PC-3 (cell line): Measurements from ENCODE around the gene TMEFF1. TPM values are rescaled to one million over a fixed set of nuclear protein-coding genes. Genes with fewer than 3 reads are reported as not detected.

ENCODE experiments used
- ATAC-seq: fragments of 200-7000 bp; cut with Tn5 transposase; 2 replicates; pipeline ENCODE4 v1.9.1; 2020; ENCODE audit warnings: mild to moderate bottlenecking, moderate library complexity
- BruUV-seq: library from RNA; stranded (reverse); fragments of 400-500 nt; replicated peaks from 2 replicates; lab custom pipeline; 2021; lab: Mats Ljungman, UMichigan
- CTCF ChIA-PET: fragments of 300-600 bp; sonication (Branson Sonifier 250); formaldehyde crosslinking; loops from one replicate; lab custom pipeline; 2022; ENCODE audit warnings: antibody characterized with exemption; lab: Charles Lee
- POLR2A ChIA-PET: fragments of 300-600 bp; sonication (Branson Sonifier 250); formaldehyde crosslinking; loops from one replicate; lab custom pipeline; 2022; ENCODE audit warnings: antibody characterized with exemption; ENCODE audit not compliant: unreplicated experiment; lab: Charles Lee
- DNase-seq: peaks from one replicate; pipeline ENCODE4 v3.0.0-alpha.2; 2015
- H2AFZ ChIP-seq: fragments of 300-600 bp; sonication (generic); 2 replicates; pipeline ENCODE4 v1.6.0; 2016; ENCODE audit warnings: antibody characterized with exemption, low read length
- H3F3A ChIP-seq: fragments of 300-600 bp; sonication (generic); one replicate; pipeline ENCODE4 v1.6.0; 2017; ENCODE audit warnings: antibody characterized with exemption, low read length, control low read depth, mild to moderate bottlenecking; ENCODE audit not compliant: unreplicated experiment
- H3K27ac ChIP-seq: fragments of 300-600 bp; sonication (generic); 2 replicates; pipeline ENCODE4 v1.5.1; 2016; ENCODE audit warnings: mild to moderate bottlenecking, low read length
- H3K27me3 ChIP-seq: fragments of 300-600 bp; sonication (generic); 2 replicates; pipeline ENCODE4 v1.6.1; 2016; ENCODE audit warnings: low read length, mixed read lengths
- H3K36me3 ChIP-seq: fragments of 300-600 bp; sonication (generic); 2 replicates; pipeline ENCODE4 v1.6.1; 2016; ENCODE audit warnings: low read depth, mixed run types, low read length, mixed read lengths
- H3K4me1 ChIP-seq: fragments of 300-600 bp; sonication (generic); 2 replicates; pipeline ENCODE4 v1.5.1; 2016; ENCODE audit warnings: low read length; ENCODE audit not compliant: insufficient read depth
- H3K4me2 ChIP-seq: fragments of 300-600 bp; sonication (generic); 2 replicates; pipeline ENCODE4 v1.6.0; 2016; ENCODE audit warnings: low read length
- H3K4me3 ChIP-seq: fragments of 300-600 bp; sonication (generic); 2 replicates; pipeline ENCODE4 v1.5.1; 2016; ENCODE audit warnings: mild to moderate bottlenecking, low read length, mixed read lengths
- H3K79me2 ChIP-seq: fragments of 300-600 bp; sonication (generic); 2 replicates; pipeline ENCODE4 v1.6.1; 2017; ENCODE audit warnings: low read length, mixed read lengths
- H3K9ac ChIP-seq: fragments of 300-600 bp; sonication (generic); 2 replicates; pipeline ENCODE4 v1.6.0; 2016; ENCODE audit warnings: mild to moderate bottlenecking, low read length
- H3K9me2 ChIP-seq: fragments of 300-600 bp; sonication (generic); replicated peaks from 2 replicates; pipeline ENCODE4 v1.6.1; 2016; ENCODE audit warnings: mixed run types, low read length, mixed read lengths
- H3K9me3 ChIP-seq: fragments of 300-600 bp; sonication (generic); 2 replicates; pipeline ENCODE4 v1.6.1; 2016; ENCODE audit warnings: low read length, mixed read lengths
- H4K20me1 ChIP-seq: fragments of 300-600 bp; sonication (generic); 2 replicates; pipeline ENCODE4 v1.6.1; 2016; ENCODE audit warnings: low read length, mixed read lengths
- CTCF ChIP-seq: fragments of 300-600 bp; sonication (generic); conservative IDR thresholded peaks from 2 replicates; pipeline ENCODE4 v1.5.1; 2017; ENCODE audit warnings: antibody characterized with exemption, low read depth, mild to moderate bottlenecking, low read length
- EZH2 ChIP-seq: fragments of 300-600 bp; sonication (generic); IDR thresholded peaks from one replicate; pipeline ENCODE4 v1.6.1; 2017; ENCODE audit warnings: antibody characterized with exemption, mild to moderate bottlenecking, low read length; ENCODE audit not compliant: unreplicated experiment
- EZH2phosphoT487 ChIP-seq: fragments of 300-600 bp; sonication (generic); IDR thresholded peaks from 2 replicates; pipeline ENCODE4 v1.6.1; 2018; ENCODE audit warnings: mild to moderate bottlenecking, antibody characterized with exemption, low read length, borderline replicate concordance
- intact Hi-C: fragments of 100-400 bp; cut with micrococcal nuclease; formaldehyde crosslinking; loops from 2 replicates; pipeline ENCODE4 v1.9.0; 2023
- total RNA-seq: library from RNA; depleted of rRNA; stranded (reverse); fragments of >200 nt; gene quantifications from 2 replicates; pipeline ENCODE4 v1.2.3, GENCODE V29; 2014

Gene TMEFF1
- total RNA-seq, 1 experiment from 2014 or later = not detected

DNA sequence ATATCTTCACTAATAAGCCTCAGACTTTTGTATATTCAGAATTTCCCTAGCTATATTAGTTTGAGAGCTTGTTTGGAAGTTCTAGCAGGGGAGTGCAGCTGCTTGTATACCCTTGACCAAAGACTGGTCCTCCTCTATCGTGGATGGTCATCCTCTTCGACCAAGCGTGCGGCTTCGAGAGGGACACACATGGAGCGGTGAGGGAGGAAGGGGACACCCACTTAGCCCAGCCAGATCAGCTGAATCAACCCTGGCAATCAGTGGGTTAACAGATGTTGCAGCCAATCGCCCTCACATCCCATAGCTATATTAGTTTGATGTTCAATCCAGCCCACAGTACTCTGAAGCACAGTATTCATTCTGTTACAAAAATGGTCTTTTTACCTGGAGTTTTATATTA lies 108.1 kb downstream of the TMEFF1 start:
- Histone ChIP-seq H3K9ac (no peak overlapping the region), H2AFZ (no peak overlapping the region), H3K4me2 (no peak overlapping the region), H3K4me1 (peaks cover 7% of the 10 kb centered on the region), H3K27me3 (no peaks in the 10 kb centered on the region), H3K9me2 (no peaks in the 10 kb centered on the region), H4K20me1 (no peaks in the 10 kb centered on the region), H3F3A (no peaks in the 10 kb centered on the region), H3K4me3 (no peak overlapping the region), H3K9me3 (no peaks in the 10 kb centered on the region), H3K27ac (no peak overlapping the region), H3K79me2 (no peaks in the 10 kb centered on the region), H3K36me3 (no peaks in the 10 kb centered on the region)
- TF ChIP-seq EZH2 (no peak), CTCF (no peak), EZH2phosphoT487 (no peak)
- CTCF ChIA-PET = no interaction called here
- intact Hi-C loops = no loop called here
- no peak for DNase-seq
- POLR2A ChIA-PET = no interaction called here
- no peak for ATAC-seq
- BruUV-seq = no TSS peak

DNA sequence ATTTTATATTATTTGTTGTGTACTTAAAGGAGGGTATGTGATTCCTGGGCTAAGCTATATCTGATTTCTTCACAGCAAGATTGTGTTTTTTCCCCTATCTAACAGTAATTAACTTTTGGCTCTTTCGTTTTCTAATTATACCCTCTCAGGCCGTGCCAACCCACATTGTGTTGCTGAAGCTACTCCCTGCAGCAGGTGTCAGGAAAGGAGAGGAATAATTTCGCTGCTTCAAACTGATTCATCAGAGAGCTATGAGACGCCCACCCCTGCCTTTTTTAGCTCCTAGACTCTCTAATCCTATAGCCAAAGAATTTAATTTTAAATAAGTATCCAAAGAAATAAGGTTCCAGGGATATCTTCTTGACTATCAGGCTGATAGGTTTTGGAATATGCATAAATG lies 108.7 kb downstream of the TMEFF1 start:
- Histone ChIP-seq H3K4me1 (peaks cover 4% of the 10 kb centered on the region; the same call in 1 of the 2 replicates), H3K4me3 (no peak overlapping the region), H3K27me3 (no peaks in the 10 kb centered on the region), H3K27ac (no peak overlapping the region), H3K36me3 (no peaks in the 10 kb centered on the region), H3K4me2 (no peak overlapping the region), H2AFZ (no peak overlapping the region), H4K20me1 (no peaks in the 10 kb centered on the region), H3F3A (no peaks in the 10 kb centered on the region), H3K9me3 (no peaks in the 10 kb centered on the region), H3K79me2 (no peaks in the 10 kb centered on the region), H3K9ac (no peak overlapping the region), H3K9me2 (no peaks in the 10 kb centered on the region)
- no TSS peak for BruUV-seq
- intact Hi-C loops = no loop called here
- TF ChIP-seq EZH2phosphoT487 = no peak
- TF ChIP-seq EZH2 = no peak
- no peak for TF ChIP-seq CTCF
- POLR2A ChIA-PET = no interaction called here
- CTCF ChIA-PET = no interaction called here
- no peak for DNase-seq
- no peak for ATAC-seq

DNA sequence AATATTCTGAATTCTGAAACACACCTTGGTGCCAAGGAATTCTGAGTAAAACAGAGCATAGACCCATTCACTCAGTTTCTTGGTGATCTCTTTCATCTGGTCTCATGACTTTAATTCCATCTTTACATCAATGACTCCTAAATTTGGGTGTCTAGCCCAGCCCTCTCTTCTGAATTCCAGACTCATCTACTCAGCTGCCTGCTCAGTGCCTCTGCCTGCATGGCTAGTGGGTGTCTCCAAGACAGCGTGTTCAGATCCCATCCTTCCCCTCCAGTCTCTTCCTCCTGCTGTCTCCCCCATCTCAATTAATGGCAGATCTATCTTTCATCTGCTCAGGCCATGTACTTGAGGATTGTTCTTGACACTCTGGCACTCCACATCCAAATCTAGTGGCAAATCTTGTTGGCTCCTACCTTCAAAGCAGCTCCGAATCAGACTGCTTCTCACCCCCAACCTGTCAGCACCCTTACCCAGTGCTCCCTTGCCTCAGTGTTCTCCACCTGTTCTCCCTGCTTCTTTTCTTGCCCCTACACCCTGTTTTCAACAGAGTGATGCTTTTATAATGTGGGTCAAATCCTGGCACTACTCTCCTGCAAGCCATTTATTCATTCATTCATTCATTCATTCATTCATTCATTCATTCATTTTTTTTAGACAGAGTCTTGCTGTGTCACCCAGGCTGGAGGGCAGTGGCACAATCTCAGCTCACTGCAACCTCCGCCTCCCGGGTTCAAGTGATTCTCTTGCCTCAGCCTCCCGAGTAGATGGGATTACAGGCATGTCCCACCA lies 110.3 kb downstream of the TMEFF1 start:
- intact Hi-C loops = no loop called here
- no peak overlapping the region for H3K4me3 ChIP-seq
- ChIA-PET POLR2A (no interaction called here), CTCF (no interaction called here)
- no peak overlapping the region for H3K9ac ChIP-seq
- H3K4me2 ChIP-seq = no peak overlapping the region
- H3K36me3 ChIP-seq = no peaks in the 10 kb centered on the region
- no peaks in the 10 kb centered on the region for H3K9me2 ChIP-seq
- peaks cover 19% of the 10 kb centered on the region for H3K4me1 ChIP-seq
- BruUV-seq = no TSS peak
- DNase-seq (no peak), ATAC-seq (no peak)
- no peaks in the 10 kb centered on the region for H3K9me3 ChIP-seq
- no peaks in the 10 kb centered on the region for H3F3A ChIP-seq
- H3K27ac ChIP-seq = no peak overlapping the region
- H3K79me2 ChIP-seq = no peaks in the 10 kb centered on the region
- no peak for TF ChIP-seq EZH2
- no peak for TF ChIP-seq EZH2phosphoT487
- TF ChIP-seq CTCF = no peak
- H2AFZ ChIP-seq = no peak overlapping the region
- no peaks in the 10 kb centered on the region for H3K27me3 ChIP-seq
- no peaks in the 10 kb centered on the region for H4K20me1 ChIP-seq
